CD4-positive, alpha-beta T cell treated with Interferon alpha-2 for 1 hour (primary cell): ENCODE measurements around the gene A2M.

Experiments used
- DNase-seq, 2 donors: peaks; one replicate each; pipeline ENCODE4 v3.0.0-alpha.2; 2020 to 2022

The A2M gene

GRCh38 chr12:9098115-9098452 lies 17.6 kb downstream of the A2M start:
- no peak for DNase-seq

- DNase-seq = no peak
Measured at GRCh38 chr12:9096563-9097176, 19.0 kb downstream of the A2M start.

GRCh38 chr12:9095322-9095721 lies 20.4 kb downstream of the A2M start:
- no peak for DNase-seq

GRCh38 chr12:9094512-9095206 lies 21.1 kb downstream of the A2M start:
- DNase-seq = no peak

GRCh38 chr12:9091891-9092598 lies 23.7 kb downstream of the A2M start:
- DNase-seq = no peak

GRCh38 chr12:9090220-9090619 lies 25.5 kb downstream of the A2M start:
- DNase-seq = no peak

GRCh38 chr12:9087087-9087835 lies 28.5 kb downstream of the A2M start:
- no peak for DNase-seq

- DNase-seq = no peak
Measured at GRCh38 chr12:9086087-9086486, 29.6 kb downstream of the A2M start.

- no peak for DNase-seq
Measured at GRCh38 chr12:9084417-9084816, 31.3 kb downstream of the A2M start.

- DNase-seq = no peak
Measured at GRCh38 chr12:9083793-9084192, 31.9 kb downstream of the A2M start.

- no peak for DNase-seq
Measured at GRCh38 chr12:9081667-9082427, 33.9 kb downstream of the A2M start.

- DNase-seq = no peak
Measured at GRCh38 chr12:9079883-9080675, 35.6 kb downstream of the A2M start.

GRCh38 chr12:9079082-9079481 lies 36.6 kb downstream of the A2M start:
- DNase-seq = no peak

- no peak for DNase-seq
Measured at GRCh38 chr12:9077152-9078031, 38.3 kb downstream of the A2M start.

GRCh38 chr12:9076733-9077132 lies 39.0 kb downstream of the A2M start:
- DNase-seq = no peak

- no peak for DNase-seq
Measured at GRCh38 chr12:9075138-9075535, 40.6 kb downstream of the A2M start.

- no peak for DNase-seq
Measured at GRCh38 chr12:9074484-9075137, 41.1 kb downstream of the A2M start.

GRCh38 chr12:9073076-9073475 lies 42.6 kb downstream of the A2M start:
- no peak for DNase-seq

- DNase-seq = no peak
Measured at GRCh38 chr12:9072481-9073038, 43.2 kb downstream of the A2M start.

- DNase-seq = no peak
Measured at GRCh38 chr12:9071969-9072368, 43.8 kb downstream of the A2M start.
